ENCODE results near the gene GPRASP3.
"Not testable (repeated sequence)": the region's sequence is repeated elsewhere in the genome, so short reads cannot be mapped to it uniquely, and the experiment has no call there.

GPRASP3 gene

GRCh38 chrX:102720237-102721168 is at the start of gene GPRASP3:
TSS of gene GPRASP3 (plus strand) at chrX:102720743. CDS start at chrX:102748996, 28,253 bp downstream.
- DNase-seq (ENCODE audit: low read depth), result peak; percentile 48

DNA sequence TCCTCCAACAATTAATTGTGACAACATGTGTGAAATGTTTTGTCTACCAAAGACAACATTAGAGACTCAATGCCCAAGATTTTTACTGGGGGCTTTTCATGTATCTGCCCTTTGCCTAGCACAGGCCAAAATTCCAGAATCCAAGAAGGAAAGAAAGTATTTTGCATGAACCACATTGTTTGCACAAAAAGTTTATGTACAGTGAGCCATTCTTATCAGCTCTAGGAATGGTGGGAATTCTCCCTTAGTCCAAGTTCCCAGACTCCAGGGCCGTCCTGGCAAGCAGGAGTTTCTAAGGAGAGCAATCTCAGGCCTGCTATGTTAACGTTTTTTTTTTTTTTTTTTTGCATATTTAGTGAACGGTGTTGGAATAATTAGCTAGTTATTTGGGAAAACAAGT is 47.7 kb upstream of the GPRASP3 start:
- DNase-seq (ENCODE audit: low read depth), result no peak

GRCh38 chrX:102677479-102677878 is 43.1 kb upstream of the GPRASP3 start:
- not testable (repeated sequence) for DNase-seq (ENCODE audit: low read depth)

GRCh38 chrX:102684772-102685520 is 35.6 kb upstream of the GPRASP3 start:
- DNase-seq (ENCODE audit: low read depth), result no peak

- no peak for DNase-seq (ENCODE audit: low read depth)
These were observed 25.8 kb upstream of the GPRASP3 start for GRCh38 chrX:102694749-102695148.

- no peak for DNase-seq (ENCODE audit: low read depth)
These were observed 24.2 kb upstream of the GPRASP3 start for GRCh38 chrX:102696306-102696705.

- no peak for DNase-seq (ENCODE audit: low read depth)
These were observed 23.0 kb upstream of the GPRASP3 start for GRCh38 chrX:102697494-102697893.

DNA sequence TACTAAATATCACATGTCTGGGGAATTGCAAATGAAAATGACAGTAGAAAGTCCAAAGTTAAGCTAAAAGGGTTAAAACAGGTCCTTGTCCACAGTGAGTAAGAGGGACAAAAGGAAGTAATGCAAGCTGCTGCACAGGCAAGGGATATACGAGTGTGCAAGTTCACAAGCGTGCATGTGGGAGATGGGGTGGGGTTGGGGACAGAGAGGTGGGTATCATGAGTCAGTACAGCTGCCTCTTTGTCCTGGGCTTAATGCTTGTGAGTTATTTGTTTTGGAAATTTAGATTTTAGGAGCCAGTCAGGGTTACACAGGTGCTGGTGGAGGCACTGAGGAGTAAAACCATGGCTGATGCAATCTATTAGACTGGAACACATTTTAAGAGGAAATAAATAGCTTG is 11.6 kb upstream of the GPRASP3 start:
- DNase-seq (ENCODE audit: low read depth), result no peak

DNA sequence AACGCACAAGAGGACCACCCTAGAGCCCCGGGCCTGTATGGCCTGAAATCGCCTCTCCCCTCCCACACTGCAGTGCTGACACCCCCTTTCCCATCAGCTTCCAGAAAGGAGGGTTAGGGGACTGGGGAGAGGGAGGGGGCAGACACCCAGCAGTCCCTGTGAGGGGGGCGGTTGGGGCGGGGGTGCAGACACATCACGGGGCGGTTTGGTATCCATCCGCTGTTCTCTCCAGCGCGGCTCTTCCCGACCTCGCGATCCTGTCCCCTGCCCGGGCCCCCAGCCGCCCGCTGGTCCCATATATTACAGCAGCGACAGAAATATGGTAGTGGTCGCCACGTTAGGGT is 8.7 kb upstream of the GPRASP3 start:
- no peak for DNase-seq (ENCODE audit: low read depth)

- no peak for DNase-seq (ENCODE audit: low read depth)
These were observed 8.2 kb upstream of the GPRASP3 start, which contains the start of gene GPRASP2 for GRCh38 chrX:102712216-102712966. TSS of gene GPRASP2 (plus strand) at chrX:102712448. CDS start at chrX:102714870, 2,422 bp downstream.

GRCh38 chrX:102712981-102713625 is 7.4 kb upstream of the GPRASP3 start:
- DNase-seq (ENCODE audit: low read depth), result no peak

DNA sequence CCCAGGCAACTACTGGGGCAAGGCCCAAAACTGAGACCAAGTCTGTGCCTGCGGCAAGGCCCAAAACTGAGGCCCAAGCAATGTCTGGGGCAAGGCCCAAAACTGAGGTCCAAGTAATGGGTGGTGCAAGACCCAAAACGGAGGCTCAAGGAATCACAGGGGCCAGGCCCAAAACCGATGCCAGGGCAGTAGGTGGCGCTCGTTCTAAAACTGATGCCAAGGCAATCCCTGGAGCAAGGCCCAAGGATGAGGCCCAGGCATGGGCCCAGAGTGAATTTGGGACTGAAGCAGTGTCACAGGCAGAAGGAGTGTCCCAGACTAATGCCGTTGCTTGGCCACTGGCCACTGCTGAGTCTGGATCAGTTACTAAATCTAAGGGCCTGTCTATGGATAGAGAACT is 5.5 kb upstream of the GPRASP3 start:
- no peak for DNase-seq (ENCODE audit: low read depth)

- no peak for DNase-seq (ENCODE audit: low read depth)
These were observed 4.6 kb upstream of the GPRASP3 start for GRCh38 chrX:102715967-102716366.

DNA sequence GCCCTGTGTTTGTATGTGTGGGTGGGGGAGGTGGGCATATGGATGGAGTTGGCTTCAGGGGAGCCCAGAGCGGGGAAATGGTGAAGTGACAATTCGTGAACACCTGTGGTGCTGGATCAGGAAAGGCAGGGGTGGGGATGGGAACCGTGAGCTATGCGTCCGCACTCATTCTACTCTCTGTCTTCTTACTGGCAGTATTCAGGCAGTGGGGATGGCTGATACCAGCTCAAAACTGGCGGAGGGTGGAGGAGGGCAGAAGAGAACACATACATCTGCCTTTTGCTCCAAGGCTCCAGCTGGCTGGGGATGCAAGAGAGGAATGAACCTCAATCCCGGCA is 595 bp downstream of the GPRASP3 start:
- not testable (repeated sequence) for DNase-seq (ENCODE audit: low read depth)

- no peak for DNase-seq (ENCODE audit: low read depth)
These were observed 2.9 kb downstream of the GPRASP3 start for GRCh38 chrX:102723456-102723855.

DNA sequence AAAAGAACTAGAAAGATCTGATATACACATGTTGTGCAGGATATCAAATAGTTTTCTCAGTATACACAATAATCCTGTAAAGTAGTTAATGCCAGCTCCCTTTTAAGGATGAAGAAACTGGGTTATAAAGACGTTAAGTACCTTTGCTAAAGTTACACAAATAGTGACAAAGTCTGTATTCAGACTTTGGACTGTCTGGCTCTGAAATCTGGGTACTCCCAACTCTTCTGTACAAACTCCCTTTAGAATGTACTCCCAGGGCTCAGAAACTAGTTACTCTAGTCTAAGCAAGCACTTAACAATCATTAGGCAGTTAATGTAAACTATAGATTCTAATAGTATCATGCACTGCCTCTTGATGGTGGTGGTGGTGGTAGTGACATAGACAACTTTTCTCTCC is 7.2 kb downstream of the GPRASP3 start:
- no peak for DNase-seq (ENCODE audit: low read depth)

GRCh38 chrX:102728646-102729045 is 8.1 kb downstream of the GPRASP3 start:
- no peak for DNase-seq (ENCODE audit: low read depth)

DNA sequence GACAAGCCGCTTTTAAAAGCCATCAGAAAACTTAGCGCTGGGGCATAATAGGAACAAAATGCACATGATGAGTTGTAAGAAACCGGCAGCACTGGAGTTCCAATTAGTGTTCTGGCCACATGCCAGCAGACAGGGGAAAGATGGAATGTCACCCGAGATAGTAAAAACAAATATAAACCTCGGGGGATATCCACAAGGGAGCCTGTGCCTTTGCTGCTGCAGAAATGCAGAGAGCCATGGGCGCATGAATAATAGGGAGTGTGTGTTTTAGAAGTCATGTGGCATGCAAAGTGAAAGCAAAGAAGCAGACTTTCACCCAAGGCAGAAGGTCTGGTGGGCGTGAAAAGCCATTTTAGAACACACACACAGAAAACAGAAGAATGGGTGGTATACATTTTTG is 19.1 kb downstream of the GPRASP3 start:
- no peak for DNase-seq (ENCODE audit: low read depth)

GRCh38 chrX:102744307-102744706 is 23.8 kb downstream of the GPRASP3 start:
- no peak for DNase-seq (ENCODE audit: low read depth)

DNA sequence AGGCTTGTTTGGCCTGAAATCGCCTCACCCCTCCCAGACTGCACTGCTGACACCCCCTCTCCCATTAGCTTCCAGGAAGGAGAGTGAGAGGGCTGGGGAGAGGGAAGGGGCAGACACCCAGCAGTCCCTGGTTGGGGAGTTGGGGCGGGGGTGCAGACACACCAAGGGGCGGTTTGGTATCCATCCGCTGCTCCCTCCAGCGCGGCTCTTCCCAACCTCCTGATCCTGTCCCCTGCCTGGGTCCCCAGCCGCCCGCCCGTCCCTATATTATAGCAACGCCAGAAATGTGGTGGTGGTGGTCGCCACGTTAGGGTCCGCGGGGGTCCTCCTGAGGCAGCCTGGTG is 24.9 kb downstream of the GPRASP3 start:
- DNase-seq (ENCODE audit: low read depth), result no peak

DNA sequence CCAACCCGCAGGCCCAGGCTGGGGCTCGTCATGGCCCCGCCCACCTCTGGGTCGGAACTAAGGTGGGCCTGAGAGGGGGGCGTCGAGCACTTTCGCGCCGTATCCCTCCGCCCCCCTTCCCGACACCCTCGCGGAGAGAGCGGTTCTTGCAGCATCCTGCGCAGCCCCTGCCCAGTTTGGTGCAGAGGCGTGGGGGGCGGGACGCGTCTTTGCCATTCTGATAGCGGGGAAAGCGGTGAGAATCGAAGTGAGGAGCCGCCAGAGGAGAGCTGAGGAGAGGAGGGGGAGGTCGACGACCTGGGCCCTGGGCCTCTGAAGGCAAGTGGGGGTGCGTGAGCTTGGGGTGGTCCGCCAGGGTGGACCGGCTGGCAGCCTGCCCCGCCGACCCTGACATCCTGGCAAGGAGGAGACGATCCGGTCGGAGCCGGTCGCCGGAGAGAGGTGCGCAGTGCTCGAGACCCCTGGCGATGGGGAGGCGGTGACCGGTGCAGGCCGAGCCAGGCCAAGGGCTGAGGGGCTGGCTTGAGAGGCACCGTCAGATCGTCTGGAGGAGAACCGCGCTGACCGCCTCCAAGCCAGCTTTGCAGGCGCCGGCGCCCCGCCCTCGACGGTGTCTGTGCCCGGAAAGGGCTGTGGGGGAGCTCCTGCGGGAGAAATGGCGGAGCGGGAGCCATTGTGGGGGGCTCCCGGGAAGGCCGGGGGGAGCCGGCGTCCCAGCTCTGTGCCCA is 25.5 kb downstream of the GPRASP3 start:
- DNase-seq (ENCODE audit: low read depth), result no peak
